Measurements from ENCODE around the gene FCN3.

- TF ChIP-seq CTCF (IDR thresholded peaks at IDR 0.05; ENCODE audit: low read depth, low read length) (no peak), EZH2phosphoT487 (IDR thresholded peaks at IDR 0.05; ENCODE audit: low read depth) (no peak)
These were observed 25.5 kb downstream of the FCN3 start for GRCh38 chr1:27348861-27349783.

All from OCI-LY3 (cell line).